HFFc6 (cell line): Measurements from ENCODE around the gene FUNDC2. TPM values are rescaled to one million over a fixed set of nuclear protein-coding genes. Genes with fewer than 3 reads are reported as not detected.

ENCODE experiments used
- DNase-seq: peaks from one replicate; pipeline ENCODE4 v3.0.0-alpha.2; 2018
- H3K27ac Mint-ChIP-seq: 2 replicates; pipeline ENCODE4 v1.8.0; 2020; ENCODE audit warnings: mild to moderate bottlenecking, mixed read lengths
- H3K27me3 Mint-ChIP-seq: 2 replicates; pipeline ENCODE4 v1.8.0; 2021; ENCODE audit warnings: mild to moderate bottlenecking, moderate library complexity, mixed read lengths; ENCODE audit not compliant: insufficient read depth
- H3K36me3 Mint-ChIP-seq: 2 replicates; pipeline ENCODE4 v1.8.0; 2021; ENCODE audit warnings: low read depth, mixed read lengths
- H3K4me1 Mint-ChIP-seq: 2 replicates; pipeline ENCODE4 v1.8.0; 2020; ENCODE audit warnings: low read depth, mixed read lengths
- H3K4me3 Mint-ChIP-seq: 2 replicates; pipeline ENCODE4 v1.8.0; 2020; ENCODE audit warnings: mild to moderate bottlenecking, moderate library complexity, mixed read lengths
- H3K9me3 Mint-ChIP-seq: 2 replicates; pipeline ENCODE4 v1.8.0; 2020; ENCODE audit warnings: mild to moderate bottlenecking, mixed read lengths
- CTCF ChIP-seq: fragments of 200-600 bp; sonication (generic); IDR thresholded peaks from 2 replicates; pipeline ENCODE4 v1.5.0; 2021; ENCODE audit warnings: antibody characterized with exemption, mild to moderate bottlenecking
- total RNA-seq, 6 experiments: library from RNA; stranded (reverse); fragmentation: NEBNext Ultra II Directional; extraction: Animal tissue kit (Norgen Biotek cat#: 25700); gene quantifications; 2 replicates in 1 of 6; 3 replicates in 5 of 6; pipeline ENCODE4 v1.2.3, GENCODE V29; 2021

FUNDC2 gene
- total RNA-seq, 6 experiments from 2014 or later = 50.8 to 55.7 (median 53.3) TPM

- Mint-ChIP-seq H3K4me3 (peak overlapping the region; percentile 90), H3K36me3 (no peaks in the 10 kb centered on the region), H3K4me1 (peaks cover 12% of the 10 kb centered on the region), H3K27ac (peak overlapping the region; percentile 95), H3K27me3 (no peaks in the 10 kb centered on the region; the same call in none of the 2 replicates), H3K9me3 (no peaks in the 10 kb centered on the region)
- no peak for TF ChIP-seq CTCF
- DNase-seq = peak; percentile 49
Observed at GRCh38 chrX:155027509-155028066, 944 bp downstream of the FUNDC2 start.

GRCh38 chrX:155028129-155028528, 1.5 kb downstream of the FUNDC2 start:
- no peak for DNase-seq
- Mint-ChIP-seq H3K36me3 (no peaks in the 10 kb centered on the region), H3K27ac (peak overlapping the region; percentile 95), H3K4me3 (peak overlapping the region; percentile 90), H3K27me3 (no peaks in the 10 kb centered on the region; the same call in none of the 2 replicates), H3K9me3 (no peaks in the 10 kb centered on the region), H3K4me1 (peaks cover 12% of the 10 kb centered on the region)
- TF ChIP-seq CTCF = no peak

- H3K9me3 Mint-ChIP-seq = no peaks in the 10 kb centered on the region
- no peaks in the 10 kb centered on the region; the same call in 1 of the 2 replicates for H3K27me3 Mint-ChIP-seq
- peak overlapping the region; percentile 90 for H3K4me3 Mint-ChIP-seq
- H3K4me1 Mint-ChIP-seq = peaks cover 12% of the 10 kb centered on the region
- DNase-seq = no peak
- peak overlapping the region; percentile 95 for H3K27ac Mint-ChIP-seq
- no peak for TF ChIP-seq CTCF
- no peaks in the 10 kb centered on the region for H3K36me3 Mint-ChIP-seq
Observed at GRCh38 chrX:155028877-155029291, 2.2 kb downstream of the FUNDC2 start.

- Mint-ChIP-seq H3K4me1 (peaks cover 12% of the 10 kb centered on the region), H3K27me3 (no peaks in the 10 kb centered on the region; the same call in 1 of the 2 replicates), H3K36me3 (peaks cover 16% of the 10 kb centered on the region; the same call in 1 of the 2 replicates), H3K27ac (no peak overlapping the region), H3K9me3 (0 out of 2 replicates have a peak, but pooled peaks cover 7% of the 10 kb centered on the region), H3K4me3 (no peak overlapping the region)
- no peak for TF ChIP-seq CTCF
- no peak for DNase-seq
Observed at GRCh38 chrX:155031657-155032056, 5.0 kb downstream of the FUNDC2 start.

- Mint-ChIP-seq H3K4me1 (no peaks in the 10 kb centered on the region), H3K27ac (no peak overlapping the region), H3K36me3 (peaks cover 16% of the 10 kb centered on the region; the same call in 1 of the 2 replicates), H3K9me3 (0 out of 2 replicates have a peak, but pooled peaks cover 7% of the 10 kb centered on the region), H3K27me3 (no peaks in the 10 kb centered on the region), H3K4me3 (no peak overlapping the region)
- TF ChIP-seq CTCF = no peak
- DNase-seq = no peak
Observed at GRCh38 chrX:155035688-155036087, 9.0 kb downstream of the FUNDC2 start.
